SK-N-SH (cell line): ENCODE measurements around the gene PGS1. TPM values are rescaled to one million over a fixed set of nuclear protein-coding genes. Genes with fewer than 3 reads are reported as not detected.
A peak's percentile ranks its signal among the peaks of the same experiment; 100 is the strongest.

Source experiments
- CTCF ChIA-PET: fragments of 300-600, 350-600 bp; formaldehyde crosslinking; extraction: SDS; loops from one replicate; lab custom pipeline; 2021; lab: Yijun Ruan, JAX
- POLR2A ChIA-PET: fragments of 350-600 bp; sonication (Branson Sonifier 250); formaldehyde crosslinking; extraction: SDS; loops from one replicate; lab custom pipeline; 2020; ENCODE audit warnings: antibody characterized with exemption, inconsistent platforms; lab: Yijun Ruan, JAX
- DNase-seq: peaks from one replicate; pipeline ENCODE4 v3.0.0; 2012
- H2AFZ ChIP-seq: fragments of 200-600 bp; sonication (generic); 2 replicates; pipeline ENCODE4 v1.8.1; 2016; ENCODE audit warnings: antibody characterized with exemption, mild to moderate bottlenecking, low read depth
- H3F3A ChIP-seq: fragments of 200-600 bp; sonication (generic); replicated peaks from 2 replicates; pipeline ENCODE3; 2016; ENCODE audit warnings: antibody characterized with exemption, mild to moderate bottlenecking; ENCODE audit not compliant: insufficient read depth
- H3K27ac ChIP-seq, 2 experiments: fragments of 200-500 bp in 1 of 2; fragments of 200-600 bp in 1 of 2; sonication (Bioruptor generic) in 1 of 2; sonication (generic), shearing (Covaris generic) in 1 of 2; 2 replicates each; pipeline versions ENCODE4 v1.5.1 to v1.6.1; 2014 to 2016; ENCODE audit warnings: low read depth in 2 of 2, inconsistent platforms in 1 of 2, low read length in 1 of 2, mild to moderate bottlenecking in 1 of 2, mixed read lengths in 1 of 2
- H3K27me3 ChIP-seq: fragments of 200-600 bp; sonication (generic), shearing (Covaris generic); 2 replicates; pipeline ENCODE4 v1.6.1; 2016; ENCODE audit warnings: mixed run types; ENCODE audit not compliant: insufficient read depth
- H3K36me3 ChIP-seq, 2 experiments: fragments of 200-500 bp in 1 of 2; fragments of 200-600 bp in 1 of 2; sonication (Bioruptor generic) in 1 of 2; sonication (generic) in 1 of 2; replicated peaks in 1 of 2; 2 replicates each; pipeline versions ENCODE3 to v1.5.1; 2014 to 2016; ENCODE audit warnings: low read length in 1 of 2, mild to moderate bottlenecking in 1 of 2; ENCODE audit not compliant: insufficient read depth in 2 of 2, control insufficient read depth in 1 of 2
- H3K4me1 ChIP-seq, 2 experiments: fragments of 200-500 bp in 1 of 2; fragments of 200-600 bp in 1 of 2; sonication (Bioruptor generic) in 1 of 2; sonication (generic), shearing (Covaris generic) in 1 of 2; 2 replicates each; pipeline versions ENCODE4 v1.5.1 to v1.6.1; 2014 to 2016; ENCODE audit warnings: low read depth in 1 of 2, low read length in 1 of 2, mixed run types in 1 of 2; ENCODE audit not compliant: insufficient read depth in 2 of 2, control insufficient read depth in 1 of 2
- H3K4me2 ChIP-seq: fragments of 200-600 bp; sonication (generic), shearing (Covaris generic); 2 replicates; pipeline ENCODE4 v1.6.1; 2017; ENCODE audit warnings: mixed run types
- H3K4me3 ChIP-seq, 2 experiments: fragments of 200-500 bp in 1 of 2; fragments of 200-600 bp in 1 of 2; sonication (Bioruptor generic) in 1 of 2; sonication (generic), shearing (Covaris generic) in 1 of 2; 2 replicates each; pipeline versions ENCODE4 v1.5.1 to v1.8.1; 2014 to 2016; ENCODE audit warnings: low read depth in 2 of 2, inconsistent platforms in 1 of 2, low read length in 1 of 2, mild to moderate bottlenecking in 1 of 2, mixed read lengths in 1 of 2, moderate library complexity in 1 of 2
- H3K79me2 ChIP-seq: fragments of 200-600 bp; sonication (generic); 2 replicates; pipeline ENCODE4 v1.8.1; 2017; ENCODE audit warnings: mild to moderate bottlenecking; ENCODE audit not compliant: insufficient read depth
- H3K9ac ChIP-seq: fragments of 200-600 bp; sonication (generic); 2 replicates; pipeline ENCODE4 v1.6.1; 2017; ENCODE audit warnings: mixed run types
- H3K9me2 ChIP-seq: fragments of 200-600 bp; sonication (generic); 2 replicates; pipeline ENCODE4 v1.6.1; 2017; ENCODE audit warnings: mixed run types
- H3K9me3 ChIP-seq: fragments of 200-600 bp; sonication (generic); 2 replicates; pipeline ENCODE4 v1.6.1; 2017; ENCODE audit warnings: mixed run types, mild to moderate bottlenecking, moderate library complexity
- H4K20me1 ChIP-seq: fragments of 200-600 bp; sonication (generic); 2 replicates; pipeline ENCODE4 v1.6.1; 2017; ENCODE audit warnings: mild to moderate bottlenecking, mixed run types; ENCODE audit not compliant: insufficient read depth
- EZH2phosphoT487 ChIP-seq: fragments of 200-600 bp; sonication (generic); IDR thresholded peaks from 2 replicates; pipeline ENCODE4 v1.6.1; 2017; ENCODE audit warnings: low read depth, mixed run types, mild to moderate bottlenecking, antibody characterized with exemption, moderate library complexity, borderline replicate concordance
- FOSL2 ChIP-seq: IDR thresholded peaks from 2 replicates; pipeline ENCODE4 v1.4.0; 2012; ENCODE audit warnings: low read depth, mild to moderate bottlenecking, moderate library complexity, borderline replicate concordance
- GATA2 ChIP-seq: sonication (generic); formaldehyde crosslinking; IDR thresholded peaks from 2 replicates; pipeline ENCODE4 v1.5.0; 2020; ENCODE audit warnings: mild to moderate bottlenecking, missing genetic modification reagents
- NFIC ChIP-seq: IDR thresholded peaks from 2 replicates; pipeline ENCODE4 v1.4.0; 2012; ENCODE audit warnings: borderline replicate concordance
- SIN3A ChIP-seq: IDR thresholded peaks from 2 replicates; pipeline ENCODE4 v1.6.1; 2012; ENCODE audit warnings: low read depth, mild to moderate bottlenecking, low read length, moderate library complexity, borderline replicate concordance
- TCF12 ChIP-seq: IDR thresholded peaks from 2 replicates; pipeline ENCODE4 v1.4.0; 2012
- WGBS: methylation state at CpG from one replicate; pipeline ENCODE4 v1.1.6; 2017; ENCODE audit warnings: low lambda C conversion rate; 5-methylcytosine and 5-hydroxymethylcytosine counted together
- polyA plus RNA-seq, 3 experiments: library from polyadenylated mRNA; depleted of rRNA; stranded (reverse); fragments of >200 nt; gene quantifications; 2 replicates each; pipeline ENCODE4 v1.2.3, GENCODE V29; 2012
- TF ChIP-seq, protein P1 (sequence below): fragments of 150-350 bp; IDR thresholded peaks from 2 replicates; pipeline ENCODE4 v1.6.1; 2017; ENCODE audit warnings: antibody characterized with exemption, low read length, low read depth, borderline replicate concordance

Gene PGS1
- polyA plus RNA-seq, 1 of the 3 experiments (the other 2 are of a cell fraction), result 88.4 TPM

DNA sequence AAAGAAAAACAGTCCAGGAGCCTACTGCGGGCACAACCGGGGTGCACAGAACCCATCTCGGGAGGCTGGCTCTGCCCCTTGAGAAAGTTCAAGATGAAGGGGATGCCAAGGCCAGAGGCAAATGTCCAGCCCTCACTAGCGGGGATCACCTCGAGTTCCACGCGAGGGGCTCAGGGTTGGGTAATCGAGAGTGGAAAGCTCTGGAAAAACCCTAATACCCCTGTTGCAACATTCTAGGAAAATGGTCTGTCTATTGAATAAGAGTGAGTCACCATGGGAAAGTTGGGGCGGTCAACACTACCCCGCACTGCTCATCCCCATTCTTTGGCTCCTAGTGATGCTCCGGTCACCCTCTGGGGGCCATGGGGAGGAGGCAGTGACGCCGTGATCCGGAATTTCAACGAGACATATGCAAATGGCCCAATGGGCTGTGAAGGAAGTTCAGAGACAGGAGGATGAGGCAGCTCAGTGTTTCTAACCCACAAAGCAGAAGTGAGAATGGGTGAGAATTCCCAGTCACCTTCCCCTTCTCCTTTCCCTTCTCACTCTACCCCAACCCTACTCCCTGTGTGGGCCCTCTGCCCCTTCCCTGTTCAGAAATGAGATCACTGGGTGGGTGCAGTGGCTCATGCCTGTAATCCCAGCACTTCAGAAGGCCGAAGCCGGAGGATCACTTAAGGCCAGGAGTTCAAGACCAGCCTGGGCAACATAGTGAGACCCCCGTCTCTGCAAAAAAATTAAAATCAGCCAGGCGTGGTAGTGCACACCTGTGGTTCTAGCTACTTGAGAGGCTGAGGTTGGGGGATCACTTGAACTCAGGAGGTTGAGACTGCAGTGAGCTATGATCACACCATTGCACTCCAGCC is 41.0 kb upstream of the PGS1 start:
- H3K4me1 ChIP-seq, result peaks cover 15 to 21% of the 10 kb centered on the region in 2 experiments; a peak in 3 of 4 replicates
- peak overlapping the region in 1 of 2 experiments; percentile 65; a peak in 2 of 4 replicates for H3K27ac ChIP-seq
- no peaks in the 10 kb centered on the region for H3K79me2 ChIP-seq
- H3K36me3 ChIP-seq, result no peaks in the 10 kb centered on the region
- WGBS, result 71% methylated on average over 19 of the region's 19 CpGs
- H3K9ac ChIP-seq, result peak overlapping the region; percentile 27; the same call in 1 of the 2 replicates
- H4K20me1 ChIP-seq, result no peaks in the 10 kb centered on the region
- peaks cover 50% of the 10 kb centered on the region for H3F3A ChIP-seq
- no peaks in the 10 kb centered on the region for H3K27me3 ChIP-seq
- ChIA-PET CTCF (interaction anchor here (0.7 to 4.0 kb wide), 5 partner anchors 8 to 56 kb away, joined by 3 to 22 read pairs (median 8); no protein-coding TSS in a partner anchor), POLR2A (no interaction called here)
- no peak for DNase-seq
- TF ChIP-seq FOSL2 (peak; percentile 43; the same call in 1 of the 2 replicates), GATA2 (CRISPR knock-in tag) (no peak)
- no peaks in the 10 kb centered on the region for H3K9me3 ChIP-seq
- no peaks in the 10 kb centered on the region for H3K9me2 ChIP-seq
- H3K4me2 ChIP-seq, result no peak overlapping the region
- H3K4me3 ChIP-seq, result no peak overlapping the region
- no peak overlapping the region for H2AFZ ChIP-seq

DNA sequence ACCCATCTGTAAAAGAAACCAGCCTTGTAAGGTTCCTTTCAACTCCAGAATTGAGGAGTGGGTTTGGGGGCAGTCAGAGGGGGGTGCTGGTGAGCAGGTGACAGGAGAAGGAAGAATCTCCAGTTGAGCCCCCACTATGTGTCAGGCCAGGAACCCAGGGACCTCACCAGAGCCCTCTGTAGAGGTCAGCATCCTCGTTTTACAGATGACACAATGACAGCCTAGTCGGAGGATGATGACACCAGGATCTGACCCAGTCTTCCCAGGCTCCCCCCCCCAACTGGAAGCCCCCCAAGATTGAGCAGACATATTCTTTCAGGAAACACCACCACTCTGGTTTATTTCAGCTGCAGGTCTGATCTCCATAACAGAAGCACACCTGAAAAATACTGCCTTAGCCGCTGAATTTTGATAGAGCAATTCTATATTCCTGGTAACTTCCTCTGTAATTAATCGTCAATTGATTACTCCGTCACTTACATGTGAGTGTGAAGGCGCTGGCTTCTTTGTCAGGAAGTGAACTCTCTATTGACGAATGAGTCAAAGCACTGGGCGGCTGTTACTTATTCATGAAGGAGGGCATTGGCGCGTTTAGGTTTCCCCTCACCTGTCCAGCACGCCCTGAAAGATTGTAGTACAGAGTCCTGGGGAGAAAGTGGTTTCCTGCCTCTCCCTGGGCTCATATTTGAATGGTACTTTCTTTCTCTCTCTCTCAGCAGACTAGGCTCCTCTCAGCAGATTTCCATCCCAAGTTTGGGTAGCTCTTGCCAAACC is 39.8 kb upstream of the PGS1 start:
- 86% methylated on average over 11 of the region's 11 CpGs for WGBS
- no peak overlapping the region for H3K9ac ChIP-seq
- no peak overlapping the region for H2AFZ ChIP-seq
- H3K4me2 ChIP-seq, result no peak overlapping the region
- no peaks in the 10 kb centered on the region for H4K20me1 ChIP-seq
- no peak for TF ChIP-seq NFIC
- TF ChIP-seq EZH2phosphoT487, result no peak
- TF ChIP-seq FOSL2, result no peak
- TF ChIP-seq GATA2 (CRISPR knock-in tag), result no peak
- TF ChIP-seq, protein P1, sequence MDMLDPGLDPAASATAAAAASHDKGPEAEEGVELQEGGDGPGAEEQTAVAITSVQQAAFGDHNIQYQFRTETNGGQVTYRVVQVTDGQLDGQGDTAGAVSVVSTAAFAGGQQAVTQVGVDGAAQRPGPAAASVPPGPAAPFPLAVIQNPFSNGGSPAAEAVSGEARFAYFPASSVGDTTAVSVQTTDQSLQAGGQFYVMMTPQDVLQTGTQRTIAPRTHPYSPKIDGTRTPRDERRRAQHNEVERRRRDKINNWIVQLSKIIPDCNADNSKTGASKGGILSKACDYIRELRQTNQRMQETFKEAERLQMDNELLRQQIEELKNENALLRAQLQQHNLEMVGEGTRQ, result no peak
- TF ChIP-seq SIN3A, result no peak
- no peak for TF ChIP-seq TCF12
- CTCF ChIA-PET, result interaction anchor here (0.7 to 4.0 kb wide), 6 partner anchors 9 to 57 kb away, joined by 3 to 22 read pairs (median 6); no protein-coding TSS in a partner anchor
- POLR2A ChIA-PET, result no interaction called here
- peaks cover 27 to 29% of the 10 kb centered on the region in 2 experiments; a peak in 3 of 4 replicates for H3K4me1 ChIP-seq
- peak overlapping the region in 1 of 2 experiments; percentile 65; a peak in 1 of 4 replicates for H3K27ac ChIP-seq
- H3F3A ChIP-seq, result peaks cover 53% of the 10 kb centered on the region
- no peak overlapping the region for H3K4me3 ChIP-seq
- no peaks in the 10 kb centered on the region for H3K36me3 ChIP-seq
- H3K79me2 ChIP-seq, result no peaks in the 10 kb centered on the region
- H3K9me3 ChIP-seq, result no peaks in the 10 kb centered on the region
- no peak for DNase-seq
- no peaks in the 10 kb centered on the region for H3K9me2 ChIP-seq
- no peaks in the 10 kb centered on the region for H3K27me3 ChIP-seq
